ENCODE data around the gene NOX4. TPM values are rescaled to one million over a fixed set of nuclear protein-coding genes. Genes with fewer than 3 reads are reported as not detected.

Gene NOX4
- total RNA-seq, 1 donor from 2014 or later: 3.3 TPM

DNA sequence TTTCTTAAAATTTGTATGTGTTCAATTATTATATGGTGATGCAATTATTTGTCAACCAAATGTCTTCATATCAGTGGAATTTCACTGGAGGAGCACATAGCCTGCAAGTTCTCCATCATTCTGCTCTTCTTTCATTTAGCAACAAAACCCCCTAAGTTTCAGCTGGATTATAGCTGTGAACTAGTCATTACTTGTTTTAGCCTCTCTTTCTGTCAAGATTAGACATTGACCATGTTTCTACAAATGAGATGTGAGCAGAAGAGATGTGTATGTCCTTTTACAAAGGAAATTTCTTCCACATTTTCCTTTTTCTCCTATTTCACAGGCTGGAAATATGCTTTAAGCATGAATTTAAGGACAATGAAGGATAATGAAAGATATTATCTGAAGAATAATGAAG, 9.2 kb upstream of the NOX4 start:
- Mint-ChIP-seq H3K4me1 (peaks cover 13% of the 10 kb centered on the region), H3K27me3 (ENCODE audit: insufficient read depth, low read depth) (no peaks in the 10 kb centered on the region), H3K36me3 (no peaks in the 10 kb centered on the region), H3K27ac (no peak overlapping the region), H3K9me3 (no peaks in the 10 kb centered on the region), H3K4me3 (no peak overlapping the region)
- no peak overlapping the region for H3K4me3 ChIP-seq
- H3F3A ChIP-seq (ENCODE audit: low read depth): no peaks in the 10 kb centered on the region
- TF ChIP-seq EZH2phosphoT487 (IDR thresholded peaks at IDR 0.05): no peak
- no peak for TF ChIP-seq EZH2 (IDR thresholded peaks at IDR 0.05)
- TF ChIP-seq, protein P1, sequence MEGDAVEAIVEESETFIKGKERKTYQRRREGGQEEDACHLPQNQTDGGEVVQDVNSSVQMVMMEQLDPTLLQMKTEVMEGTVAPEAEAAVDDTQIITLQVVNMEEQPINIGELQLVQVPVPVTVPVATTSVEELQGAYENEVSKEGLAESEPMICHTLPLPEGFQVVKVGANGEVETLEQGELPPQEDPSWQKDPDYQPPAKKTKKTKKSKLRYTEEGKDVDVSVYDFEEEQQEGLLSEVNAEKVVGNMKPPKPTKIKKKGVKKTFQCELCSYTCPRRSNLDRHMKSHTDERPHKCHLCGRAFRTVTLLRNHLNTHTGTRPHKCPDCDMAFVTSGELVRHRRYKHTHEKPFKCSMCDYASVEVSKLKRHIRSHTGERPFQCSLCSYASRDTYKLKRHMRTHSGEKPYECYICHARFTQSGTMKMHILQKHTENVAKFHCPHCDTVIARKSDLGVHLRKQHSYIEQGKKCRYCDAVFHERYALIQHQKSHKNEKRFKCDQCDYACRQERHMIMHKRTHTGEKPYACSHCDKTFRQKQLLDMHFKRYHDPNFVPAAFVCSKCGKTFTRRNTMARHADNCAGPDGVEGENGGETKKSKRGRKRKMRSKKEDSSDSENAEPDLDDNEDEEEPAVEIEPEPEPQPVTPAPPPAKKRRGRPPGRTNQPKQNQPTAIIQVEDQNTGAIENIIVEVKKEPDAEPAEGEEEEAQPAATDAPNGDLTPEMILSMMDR (IDR thresholded peaks at IDR 0.05): no peak
- H4K20me1 ChIP-seq (ENCODE audit: low read depth): no peaks in the 10 kb centered on the region
- no peak for DNase-seq (ENCODE audit: low spot score)
- no peaks in the 10 kb centered on the region for H3K79me2 ChIP-seq (ENCODE audit: low read depth)
- H3K27me3 ChIP-seq: no peaks in the 10 kb centered on the region
- H3K27ac ChIP-seq: no peak overlapping the region
- H3K36me3 ChIP-seq: no peaks in the 10 kb centered on the region
- H2AFZ ChIP-seq (replicated peaks): no peak overlapping the region
- no peak overlapping the region for H3K4me2 ChIP-seq
- H3K9ac ChIP-seq: no peak overlapping the region
- no peaks in the 10 kb centered on the region for H3K9me3 ChIP-seq (ENCODE audit: low read depth)
- H3K4me1 ChIP-seq: peaks cover 15% of the 10 kb centered on the region

DNA sequence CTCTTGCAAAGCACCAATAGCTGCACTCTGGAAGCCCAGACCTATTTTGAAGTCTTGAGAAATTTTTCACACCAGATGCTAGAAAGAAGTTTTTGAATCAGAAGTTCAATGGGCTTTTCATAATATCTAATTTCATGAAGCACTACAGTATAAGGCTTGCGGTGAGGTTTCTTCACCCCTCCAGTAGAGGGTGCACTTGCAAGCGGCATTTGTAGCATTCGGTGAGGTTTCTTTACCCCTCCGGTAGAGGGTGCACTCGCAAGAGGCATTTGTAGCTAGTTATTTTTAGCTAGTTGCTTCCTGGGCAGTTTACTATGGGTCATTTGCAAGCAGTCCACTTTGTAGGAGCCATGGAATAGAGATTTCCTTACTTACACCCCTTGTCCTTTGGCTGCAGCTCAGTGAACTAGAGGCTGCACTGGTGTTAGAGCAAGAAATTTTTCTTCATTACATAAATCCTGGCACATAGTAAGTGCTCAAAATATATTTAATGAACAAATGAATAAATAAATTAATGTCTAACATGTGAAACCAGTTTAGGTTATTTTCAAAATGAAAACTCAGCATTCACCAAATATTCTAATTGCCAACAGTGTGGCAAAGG, 7.8 kb upstream of the NOX4 start:
- no peak overlapping the region for H3K27ac Mint-ChIP-seq
- H3K27ac ChIP-seq: no peak overlapping the region
- H3K4me1 Mint-ChIP-seq: peaks cover 21% of the 10 kb centered on the region
- no peaks in the 10 kb centered on the region for H3F3A ChIP-seq (ENCODE audit: low read depth)
- DNase-seq (ENCODE audit: low spot score): no peak
- no peak overlapping the region for H3K9ac ChIP-seq
- H2AFZ ChIP-seq (replicated peaks): no peak overlapping the region
- peaks cover 17% of the 10 kb centered on the region for H3K4me1 ChIP-seq
- H3K9me3 Mint-ChIP-seq: no peaks in the 10 kb centered on the region
- no peaks in the 10 kb centered on the region for H3K27me3 ChIP-seq
- no peaks in the 10 kb centered on the region for H3K27me3 Mint-ChIP-seq (ENCODE audit: insufficient read depth, low read depth)
- no peaks in the 10 kb centered on the region for H3K79me2 ChIP-seq (ENCODE audit: low read depth)
- no peaks in the 10 kb centered on the region for H4K20me1 ChIP-seq (ENCODE audit: low read depth)
- H3K4me2 ChIP-seq: no peak overlapping the region
- no peak overlapping the region for H3K4me3 Mint-ChIP-seq
- H3K36me3 ChIP-seq: no peaks in the 10 kb centered on the region
- TF ChIP-seq EZH2 (IDR thresholded peaks at IDR 0.05) (no peak), EZH2phosphoT487 (IDR thresholded peaks at IDR 0.05) (no peak)
- TF ChIP-seq, protein P1 (IDR thresholded peaks at IDR 0.05): peak; percentile 46
- no peak overlapping the region for H3K4me3 ChIP-seq
- no peaks in the 10 kb centered on the region for H3K9me3 ChIP-seq (ENCODE audit: low read depth)
- H3K36me3 Mint-ChIP-seq: no peaks in the 10 kb centered on the region

DNA sequence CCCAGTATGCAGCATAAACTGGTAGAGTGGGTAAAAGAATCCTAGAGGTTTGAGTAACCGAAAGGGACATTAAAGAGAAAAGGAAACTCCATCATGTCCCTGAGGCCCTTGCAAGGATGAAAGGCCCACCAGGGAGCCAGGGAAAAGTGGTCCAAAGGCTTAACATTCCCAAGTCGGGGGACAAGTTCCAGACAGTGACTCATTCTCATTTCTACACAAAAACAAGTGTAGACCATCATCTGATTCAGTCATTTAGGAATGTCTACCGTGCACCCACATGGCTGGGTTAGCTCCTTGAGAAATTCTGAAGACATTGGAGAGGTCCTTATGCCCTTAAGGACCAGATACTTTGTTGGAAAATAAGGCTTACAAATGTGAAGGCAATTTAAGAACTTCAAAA, 4.8 kb upstream of the NOX4 start:
- H3K4me2 ChIP-seq: no peak overlapping the region
- Mint-ChIP-seq H3K27me3 (ENCODE audit: insufficient read depth, low read depth) (peaks cover under 1% of the 10 kb centered on the region), H3K9me3 (no peaks in the 10 kb centered on the region), H3K36me3 (no peaks in the 10 kb centered on the region), H3K27ac (no peak overlapping the region), H3K4me1 (peaks cover 29% of the 10 kb centered on the region), H3K4me3 (no peak overlapping the region)
- H3K36me3 ChIP-seq: no peaks in the 10 kb centered on the region
- no peak overlapping the region for H3K27ac ChIP-seq
- H3K4me3 ChIP-seq: no peak overlapping the region
- TF ChIP-seq EZH2phosphoT487 (IDR thresholded peaks at IDR 0.05) (no peak), EZH2 (IDR thresholded peaks at IDR 0.05) (no peak)
- TF ChIP-seq, protein P1 (IDR thresholded peaks at IDR 0.05): no peak
- no peaks in the 10 kb centered on the region for H4K20me1 ChIP-seq (ENCODE audit: low read depth)
- peak; percentile 50 for DNase-seq (ENCODE audit: low spot score)
- no peak overlapping the region for H3K9ac ChIP-seq
- H3K79me2 ChIP-seq (ENCODE audit: low read depth): no peaks in the 10 kb centered on the region
- H3K27me3 ChIP-seq: no peaks in the 10 kb centered on the region
- H3F3A ChIP-seq (ENCODE audit: low read depth): peaks cover 13% of the 10 kb centered on the region
- H3K4me1 ChIP-seq: peaks cover 23% of the 10 kb centered on the region
- H3K9me3 ChIP-seq (ENCODE audit: low read depth): no peaks in the 10 kb centered on the region
- no peak overlapping the region for H2AFZ ChIP-seq (replicated peaks)

Measured in neural progenitor cell (in vitro differentiated cells).